GM23248 (cell line): ENCODE results near the gene KDM3A. TPM values are rescaled to one million over a fixed set of nuclear protein-coding genes. Genes with fewer than 3 reads are reported as not detected.

Source experiments
- DNase-seq: peaks from one replicate; pipeline ENCODE4 v3.0.0-alpha.2; 2015
- H2AFZ ChIP-seq: fragments of 200-600 bp; sonication (generic); 2 replicates; pipeline ENCODE4 v1.6.1; 2016; ENCODE audit warnings: antibody characterized with exemption
- H3F3A ChIP-seq: fragments of 200-600 bp; sonication (generic); 2 replicates; pipeline ENCODE4 v1.6.1; 2016; ENCODE audit warnings: mild to moderate bottlenecking, antibody characterized with exemption, mixed run types; ENCODE audit not compliant: insufficient read depth
- H3K27ac ChIP-seq: fragments of 200-600 bp; sonication (generic); 2 replicates; pipeline ENCODE4 v1.5.1; 2016; ENCODE audit warnings: mild to moderate bottlenecking
- H3K27me3 ChIP-seq: fragments of 200-600 bp; sonication (generic); replicated peaks from 2 replicates; pipeline ENCODE4 v1.6.1; 2016; ENCODE audit warnings: mild to moderate bottlenecking; ENCODE audit not compliant: insufficient read depth
- H3K36me3 ChIP-seq: fragments of 200-600 bp; sonication (generic); 2 replicates; pipeline ENCODE4 v1.6.1; 2016; ENCODE audit warnings: low read depth, mild to moderate bottlenecking
- H3K4me1 ChIP-seq: fragments of 200-600 bp; sonication (generic); 2 replicates; pipeline ENCODE4 v1.6.1; 2016; ENCODE audit warnings: mild to moderate bottlenecking; ENCODE audit not compliant: insufficient read depth
- H3K4me2 ChIP-seq: fragments of 200-600 bp; sonication (generic); one replicate; pipeline ENCODE4 v1.6.1; 2016; ENCODE audit warnings: mild to moderate bottlenecking; ENCODE audit not compliant: unreplicated experiment
- H3K4me3 ChIP-seq: fragments of 200-600 bp; sonication (generic); 2 replicates; pipeline ENCODE4 v1.5.1; 2016; ENCODE audit warnings: mild to moderate bottlenecking
- H3K79me2 ChIP-seq: fragments of 200-600 bp; sonication (generic); 2 replicates; pipeline ENCODE4 v1.6.1; 2016; ENCODE audit warnings: mild to moderate bottlenecking; ENCODE audit not compliant: insufficient read depth
- H3K9ac ChIP-seq: fragments of 200-600 bp; sonication (generic); 2 replicates; pipeline ENCODE4 v1.6.1; 2016; ENCODE audit warnings: mild to moderate bottlenecking
- H3K9me2 ChIP-seq: fragments of 200-600 bp; sonication (generic); 2 replicates; pipeline ENCODE4 v1.6.1; 2016; ENCODE audit warnings: mixed run types, mild to moderate bottlenecking, moderate library complexity; ENCODE audit not compliant: insufficient read depth
- H3K9me3 ChIP-seq: fragments of 200-600 bp; sonication (generic); one replicate; pipeline ENCODE4 v1.6.1; 2017; ENCODE audit warnings: low read depth
- H4K20me1 ChIP-seq: fragments of 200-600 bp; sonication (generic); 2 replicates; pipeline ENCODE4 v1.6.0; 2016; ENCODE audit not compliant: insufficient read depth
- EZH2 ChIP-seq: fragments of 200-600 bp; sonication (generic); IDR thresholded peaks from 2 replicates; pipeline ENCODE4 v1.6.1; 2018; ENCODE audit warnings: antibody characterized with exemption, mild to moderate bottlenecking; ENCODE audit not compliant: insufficient read depth, poor library complexity, severe bottlenecking
- EZH2phosphoT487 ChIP-seq: fragments of 200-600 bp; sonication (generic); IDR thresholded peaks from 2 replicates; pipeline ENCODE4 v1.6.1; 2018; ENCODE audit warnings: antibody characterized with exemption, moderate library complexity, mild to moderate bottlenecking, low read depth; ENCODE audit not compliant: insufficient read depth
- WGBS, 2 experiments: methylation state at CpG; one replicate each; pipeline ENCODE4 v1.1.6; 2015 to 2017; ENCODE audit warnings: low lambda C conversion rate in 2 of 2, low coverage in 1 of 2; ENCODE audit errors: missing lambda C conversion rate in 2 of 2; 5-methylcytosine and 5-hydroxymethylcytosine counted together
- in situ Hi-C: fragments of 300-500 bp; cut with MboI; formaldehyde crosslinking; loops from 2 replicates; pipeline ENCODE4 v1.15.0; 2020
- polyA plus RNA-seq: library from polyadenylated mRNA; unstranded; fragments of >200 nt; fragmentation: Nextera tagmentation; extraction: Ambion mirVana; gene quantifications from 2 replicates; pipeline ENCODE4 v1.2.1, GENCODE V29; 2016
- small RNA-seq: library from RNA; depleted of rRNA; stranded (forward); fragments of <200 nt; gene quantifications from one replicate; pipeline ENCODE3, GENCODE V24; 2014; ENCODE audit warnings: low read depth, low replicate concordance
- total RNA-seq: library from RNA; depleted of rRNA; stranded (reverse); fragments of >200 nt; shearing (Covaris generic); gene quantifications from 2 replicates; pipeline ENCODE4 v1.2.3, GENCODE V29; 2014; rRNA removed

The KDM3A gene
- total and polyA plus RNA-seq, 2 experiments from 2014 or later = 14.6 to 24.4 TPM

- Histone ChIP-seq H3K27me3 (no peaks in the 10 kb centered on the region), H4K20me1 (no peaks in the 10 kb centered on the region), H3K4me1 (no peaks in the 10 kb centered on the region), H3K4me3 (no peak overlapping the region), H3K9me2 (no peaks in the 10 kb centered on the region), H3K27ac (no peak overlapping the region), H2AFZ (no peak overlapping the region), H3K79me2 (no peaks in the 10 kb centered on the region), H3K9me3 (no peaks in the 10 kb centered on the region), H3K36me3 (peaks cover 16% of the 10 kb centered on the region; the same call in 1 of the 2 replicates), H3K9ac (no peak overlapping the region), H3F3A (no peaks in the 10 kb centered on the region), H3K4me2 (no peak overlapping the region)
- WGBS, 2 experiments = 91 to 93% methylated on average over 11 of the region's 11 CpGs
- no peak for TF ChIP-seq EZH2phosphoT487
- TF ChIP-seq EZH2 = no peak
- DNase-seq = no peak
- in situ Hi-C loops = no loop called here
These were observed 84.5 kb downstream of the KDM3A start for GRCh38 chr2:86525421-86526340.

DNA sequence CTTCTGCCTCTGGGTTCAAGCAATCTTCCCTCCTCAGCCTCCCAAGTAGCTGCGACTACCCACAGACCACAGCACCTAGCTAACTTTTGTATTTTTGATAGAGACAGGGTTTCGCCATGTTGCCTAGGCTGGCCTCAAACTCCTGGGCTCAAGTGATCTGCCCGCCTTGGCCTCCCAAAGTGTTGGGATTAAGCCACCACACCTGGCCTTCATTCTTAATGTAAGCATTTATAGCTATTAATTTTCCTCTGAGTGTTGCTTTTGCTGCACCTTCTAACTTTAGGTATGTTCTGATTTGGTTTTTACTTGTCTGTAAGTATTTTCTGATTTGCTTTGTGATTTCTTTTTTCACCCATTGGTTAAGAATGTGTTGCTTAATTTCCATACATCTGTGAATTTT, 92.4 kb downstream of the KDM3A start:
- Histone ChIP-seq H3K27me3 (no peaks in the 10 kb centered on the region), H3F3A (no peaks in the 10 kb centered on the region), H3K27ac (no peak overlapping the region), H3K9ac (no peak overlapping the region), H3K79me2 (no peaks in the 10 kb centered on the region), H3K9me2 (no peaks in the 10 kb centered on the region), H3K36me3 (peaks cover under 1% of the 10 kb centered on the region), H2AFZ (no peak overlapping the region), H3K4me3 (no peak overlapping the region), H3K4me1 (no peaks in the 10 kb centered on the region), H4K20me1 (no peaks in the 10 kb centered on the region), H3K4me2 (no peak overlapping the region), H3K9me3 (no peaks in the 10 kb centered on the region)
- no peak for TF ChIP-seq EZH2
- TF ChIP-seq EZH2phosphoT487 = no peak
- in situ Hi-C loops = no loop called here
- WGBS, 2 experiments = 94 to 100% methylated on average over 3 of the region's 3 CpGs
- no peak for DNase-seq

DNA sequence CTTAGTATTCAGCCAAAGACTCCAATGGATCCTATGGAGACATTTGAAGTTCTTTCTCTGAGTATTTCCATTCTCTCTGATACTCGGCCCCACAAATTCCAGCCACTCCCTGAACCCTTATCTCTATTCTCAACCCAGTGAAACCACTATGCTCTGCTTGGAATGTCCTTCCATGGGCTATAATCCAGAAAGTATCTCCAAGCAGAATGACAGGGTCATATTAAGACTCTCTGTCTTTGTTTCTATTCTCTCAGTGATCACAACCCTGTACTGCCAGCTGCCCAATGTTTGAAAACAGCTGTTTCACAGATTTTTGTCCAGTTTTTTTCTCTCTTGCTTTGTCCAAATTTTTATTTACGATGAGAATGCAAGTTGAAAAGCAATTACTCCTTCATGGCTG, 100.2 kb downstream of the KDM3A start:
- Histone ChIP-seq H3K9ac (no peak overlapping the region), H3F3A (no peaks in the 10 kb centered on the region), H3K4me3 (no peak overlapping the region), H4K20me1 (no peaks in the 10 kb centered on the region), H3K27me3 (no peaks in the 10 kb centered on the region), H3K4me1 (no peaks in the 10 kb centered on the region), H2AFZ (no peak overlapping the region), H3K79me2 (0 out of 2 replicates have a peak, but pooled peaks cover 4% of the 10 kb centered on the region), H3K4me2 (no peak overlapping the region), H3K9me2 (no peaks in the 10 kb centered on the region), H3K27ac (no peak overlapping the region), H3K36me3 (0 out of 2 replicates have a peak, but pooled peaks cover 3% of the 10 kb centered on the region), H3K9me3 (no peaks in the 10 kb centered on the region)
- no peak for TF ChIP-seq EZH2
- TF ChIP-seq EZH2phosphoT487 = no peak
- in situ Hi-C loops = no loop called here
- DNase-seq = no peak
- 19 to 23% methylated on average over 2 of the region's 2 CpGs for WGBS, 2 experiments

Small RNA genes within 50 kb of the gene (small RNA-seq; reads per million reads assigned to genes)
- not detected for gene RNU6-640P

Other genes with a start within 250 kb of the KDM3A start
- 46.4 and 60.4 TPM in 2 replicates for gene IMMT, start 245.9 kb upstream of the KDM3A start, total RNA-seq
- 75.4 and 76.3 TPM in 2 replicates for gene IMMT, start 245.9 kb upstream of the KDM3A start, polyA plus RNA-seq
- gene MRPL35, start 241.9 kb upstream of the KDM3A start, total RNA-seq = 17.3 and 18.9 TPM in 2 replicates
- gene MRPL35, start 241.9 kb upstream of the KDM3A start, polyA plus RNA-seq = 45.2 and 46.2 TPM in 2 replicates
- not detected in 2 replicates for gene REEP1, start 103.7 kb upstream of the KDM3A start, total RNA-seq
- gene REEP1, start 103.7 kb upstream of the KDM3A start, polyA plus RNA-seq = 0.27 TPM in 1 of 2 replicates, not detected in the other
- gene CHMP3, start 122.1 kb downstream of the KDM3A start, total RNA-seq = 71.5 and 81.2 TPM in 2 replicates
- 74.5 and 90.1 TPM in 2 replicates for gene CHMP3, start 122.1 kb downstream of the KDM3A start, polyA plus RNA-seq
- gene RNF103, start 182.5 kb downstream of the KDM3A start, total RNA-seq = 21.7 and 24.4 TPM in 2 replicates
- 11.6 and 13.2 TPM in 2 replicates for gene RNF103, start 182.5 kb downstream of the KDM3A start, polyA plus RNA-seq